IMR-90 (cell line): ENCODE results near the gene FOXN3. TPM values are rescaled to one million over a fixed set of nuclear protein-coding genes. Genes with fewer than 3 reads are reported as not detected.

ENCODE experiments used
- ATAC-seq: fragments of 200-7000 bp; cut with Tn5 transposase; 2 replicates; pipeline ENCODE4 v1.9.1; 2020; ENCODE audit warnings: low read depth, mild to moderate bottlenecking, moderate library complexity
- BruUV-seq: library from RNA; stranded (reverse); fragments of 400-500 nt; replicated peaks from 2 replicates; lab custom pipeline; 2021; lab: Mats Ljungman, UMichigan
- CTCF ChIA-PET: fragments of 300-600 bp; formaldehyde crosslinking; extraction: SDS; loops from one replicate; lab custom pipeline; 2021; ENCODE audit warnings: antibody characterized with exemption; lab: Yijun Ruan, JAX
- POLR2A ChIA-PET: fragments of 300-600 bp; sonication (Branson Sonifier 250); formaldehyde crosslinking; loops from one replicate; lab custom pipeline; 2022; ENCODE audit warnings: antibody characterized with exemption; ENCODE audit not compliant: unreplicated experiment; lab: Charles Lee
- DNase-seq: peaks from one replicate; pipeline ENCODE4 v3.0.0; 2013
- H2AFZ ChIP-seq: replicated peaks from 2 replicates; pipeline ENCODE3; 2013; ENCODE audit warnings: low read length, mild to moderate bottlenecking; ENCODE audit not compliant: poor library complexity
- H2AK5ac ChIP-seq: 2 replicates; pipeline ENCODE4 v1.6.1; 2013; ENCODE audit warnings: low read depth, low read length, inconsistent platforms
- H2AK9ac ChIP-seq: replicated peaks from 2 replicates; pipeline ENCODE3; 2013; ENCODE audit warnings: mild to moderate bottlenecking, low read depth, low read length, moderate library complexity; ENCODE audit not compliant: poor library complexity
- H2BK120ac ChIP-seq: 2 replicates; pipeline ENCODE4 v1.6.1; 2013; ENCODE audit warnings: low read depth, low read length, inconsistent platforms
- H2BK15ac ChIP-seq: 3 replicates; pipeline ENCODE4 v1.6.1; 2013; ENCODE audit warnings: low read depth, low read length, inconsistent platforms
- H2BK20ac ChIP-seq: 2 replicates; pipeline ENCODE4 v1.6.1; 2013; ENCODE audit warnings: low read depth, mild to moderate bottlenecking, inconsistent platforms, low read length, moderate library complexity
- H2BK5ac ChIP-seq: 2 replicates; pipeline ENCODE4 v1.6.1; 2013; ENCODE audit warnings: mild to moderate bottlenecking, low read depth, low read length, inconsistent platforms; ENCODE audit not compliant: poor library complexity, severe bottlenecking
- H3K14ac ChIP-seq: replicated peaks from 2 replicates; pipeline ENCODE4 v1.6.1; 2013; ENCODE audit warnings: low read depth, low read length, inconsistent platforms
- H3K18ac ChIP-seq: 2 replicates; pipeline ENCODE4 v1.6.1; 2013; ENCODE audit warnings: low read depth, low read length, control low read depth
- H3K23ac ChIP-seq: 2 replicates; pipeline ENCODE4 v1.6.1; 2013; ENCODE audit warnings: low read depth, low read length, inconsistent platforms
- H3K27ac ChIP-seq: 2 replicates; pipeline ENCODE4 v1.5.1; 2013; ENCODE audit warnings: mild to moderate bottlenecking, control low read depth, low read length; ENCODE audit not compliant: insufficient read depth
- H3K27me3 ChIP-seq: 2 replicates; pipeline ENCODE4 v1.6.1; 2013; ENCODE audit warnings: low read length; ENCODE audit not compliant: control insufficient read depth, insufficient read depth
- H3K36me3 ChIP-seq: 2 replicates; pipeline ENCODE4 v1.6.1; 2013; ENCODE audit warnings: low read length, mixed read lengths; ENCODE audit not compliant: control insufficient read depth, insufficient read depth
- H3K4ac ChIP-seq: 2 replicates; pipeline ENCODE4 v1.6.1; 2013; ENCODE audit warnings: low read depth, low read length, inconsistent platforms
- H3K4me1 ChIP-seq: 2 replicates; pipeline ENCODE4 v1.6.1; 2013; ENCODE audit warnings: low read length, mixed read lengths; ENCODE audit not compliant: control insufficient read depth, insufficient read depth
- H3K4me2 ChIP-seq: 2 replicates; pipeline ENCODE4 v1.6.1; 2013; ENCODE audit warnings: low read depth, mild to moderate bottlenecking, control low read depth, low read length, moderate library complexity
- H3K4me3 ChIP-seq: 2 replicates; pipeline ENCODE4 v1.5.1; 2013; ENCODE audit warnings: low read depth, mild to moderate bottlenecking, control low read depth, low read length, moderate library complexity; ENCODE audit not compliant: insufficient read depth
- H3K56ac ChIP-seq: 2 replicates; pipeline ENCODE4 v1.6.1; 2013; ENCODE audit warnings: low read length, inconsistent platforms; ENCODE audit not compliant: insufficient read depth; ENCODE audit errors: extremely low read depth
- H3K79me1 ChIP-seq, 2 experiments: 2 replicates each; pipeline ENCODE4 v1.6.1; 2013; ENCODE audit warnings: low read length in 2 of 2, inconsistent platforms in 1 of 2, low read depth in 1 of 2
- H3K9ac ChIP-seq: 2 replicates; pipeline ENCODE4 v1.6.1; 2013; ENCODE audit warnings: low read depth, low read length, control low read depth
- H3K9me1 ChIP-seq: 2 replicates; pipeline ENCODE4 v1.6.1; 2013; ENCODE audit warnings: low read length, inconsistent platforms; ENCODE audit not compliant: insufficient read depth
- H3K9me3 ChIP-seq: 2 replicates; pipeline ENCODE4 v1.6.1; 2013; ENCODE audit warnings: low read length; ENCODE audit not compliant: control insufficient read depth, insufficient read depth
- H4K20me1 ChIP-seq: 2 replicates; pipeline ENCODE4 v1.6.1; 2013; ENCODE audit warnings: low read length, inconsistent platforms; ENCODE audit not compliant: insufficient read depth
- H4K5ac ChIP-seq: 2 replicates; pipeline ENCODE4 v1.6.1; 2013; ENCODE audit warnings: mild to moderate bottlenecking, low read depth, low read length, control low read depth
- H4K8ac ChIP-seq, 2 experiments: 2 replicates each; pipeline ENCODE4 v1.6.1; 2013; ENCODE audit warnings: low read depth in 2 of 2, low read length in 2 of 2, control low read depth in 1 of 2, inconsistent platforms in 1 of 2
- H4K91ac ChIP-seq: 2 replicates; pipeline ENCODE4 v1.6.1; 2013; ENCODE audit warnings: low read depth, low read length, inconsistent platforms; ENCODE audit not compliant: insufficient read depth
- MAFK ChIP-seq: IDR thresholded peaks from 2 replicates; pipeline ENCODE4 v1.6.1; 2012; ENCODE audit warnings: low read depth, low read length, improper control_type of control experiment
- MXI1 ChIP-seq: IDR thresholded peaks from 2 replicates; pipeline ENCODE4 v1.6.1; 2012; ENCODE audit warnings: low read depth, mild to moderate bottlenecking, low read length, moderate library complexity, borderline replicate concordance
- RAD21 ChIP-seq: IDR thresholded peaks from 2 replicates; pipeline ENCODE4 v1.6.1; 2012; ENCODE audit warnings: low read length, improper control_type of control experiment
- WGBS, 2 experiments: methylation state at CpG; one replicate each; pipeline versions ENCODE4 v1.1.5 to v1.1.7; 2013; ENCODE audit warnings: missing lambda C conversion rate in 2 of 2; ENCODE audit not compliant: insufficient read length in 1 of 2; ENCODE audit errors: extremely low coverage in 2 of 2; 5-methylcytosine and 5-hydroxymethylcytosine counted together
- dilution Hi-C: fragments of 300-500 bp; cut with HindIII; formaldehyde crosslinking; loops from one replicate; pipeline ENCODE4 v1.14.3; 2018; ENCODE audit warnings: low sequenced_read_pairs; ENCODE audit not compliant: unreplicated experiment
- in situ Hi-C: fragments of 300-500 bp; cut with MboI; formaldehyde crosslinking; loops from 3 replicates; pipeline ENCODE4 v1.14.3; 2019; ENCODE audit warnings: low sequenced_read_pairs, inconsistent platforms, mixed read lengths
- intact Hi-C: fragments of 100-400 bp; cut with micrococcal nuclease; formaldehyde crosslinking; loops from 2 replicates; pipeline ENCODE4 v1.10.0; 2022
- polyA plus RNA-seq, 3 experiments: library from polyadenylated mRNA; depleted of rRNA; stranded (reverse); fragments of >200 nt; gene quantifications; 2 replicates each; pipeline ENCODE4 v1.2.3, GENCODE V29; 2012; ENCODE audit warnings: low replicate concordance in 1 of 3
- total RNA-seq: library from RNA; depleted of rRNA; stranded (reverse); fragments of >200 nt; gene quantifications from 2 replicates; pipeline ENCODE4 v1.2.3, GENCODE V29; 2012
- TF ChIP-seq, protein P1 (sequence below): conservative IDR thresholded peaks from 2 replicates; pipeline ENCODE4 v1.5.1; 2012; ENCODE audit warnings: mild to moderate bottlenecking, low read depth, low read length, improper control_type of control experiment

Gene FOXN3
- total and polyA plus RNA-seq, 2 of the 4 experiments (the other 2 are of a cell fraction) = 22.6 to 33.7 TPM

DNA sequence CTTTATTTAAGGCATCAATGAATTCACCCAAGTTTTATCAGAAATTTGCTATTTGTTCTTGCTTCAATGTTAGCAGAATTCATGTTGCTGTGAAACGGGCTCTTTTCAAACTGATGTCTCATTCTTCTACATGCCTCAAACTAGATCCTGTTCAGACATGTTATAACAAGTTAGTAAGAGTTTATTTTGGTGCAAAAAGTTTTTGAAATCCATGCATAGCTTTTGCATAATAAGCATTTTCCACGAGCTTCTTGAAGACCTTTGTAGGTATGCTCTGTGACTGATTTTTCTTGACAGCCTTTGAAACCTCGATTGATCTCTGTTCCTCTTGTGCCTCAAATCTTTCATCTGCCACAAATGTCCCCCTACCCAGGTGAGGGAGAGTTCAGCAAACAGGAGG, 275.2 kb downstream of the FOXN3 start:
- no peak overlapping the region for H2AK5ac ChIP-seq
- H3K14ac ChIP-seq = no peak overlapping the region
- H3K9me1 ChIP-seq = peaks cover 10% of the 10 kb centered on the region
- no peaks in the 10 kb centered on the region for H3K36me3 ChIP-seq
- no peaks in the 10 kb centered on the region for H3K9me3 ChIP-seq
- no peak overlapping the region for H3K27ac ChIP-seq
- H3K27me3 ChIP-seq = 0 out of 2 replicates have a peak, but pooled peaks cover 2% of the 10 kb centered on the region
- WGBS, 2 experiments = no CpG with 5 or more reads among the region's 3 CpGs
- H2AFZ ChIP-seq = no peak overlapping the region
- ChIA-PET CTCF (interaction anchor here (0.6 kb wide), 1 partner anchor 28 kb away, joined by 3 read pairs; no protein-coding TSS in a partner anchor), POLR2A (interaction anchor here (0.6 kb wide), 1 partner anchor 12 kb away, joined by 3 read pairs; no protein-coding TSS in a partner anchor)
- H4K91ac ChIP-seq = no peak overlapping the region
- H2AK9ac ChIP-seq = no peak overlapping the region
- in situ Hi-C loops (no loop called here), intact Hi-C loops (no loop called here), dilution Hi-C loops (no loop called here)
- H2BK20ac ChIP-seq = no peak overlapping the region
- no peaks in the 10 kb centered on the region for H4K20me1 ChIP-seq
- no peak overlapping the region for H3K4me3 ChIP-seq
- peaks cover 7% of the 10 kb centered on the region for H3K4me1 ChIP-seq
- no peak overlapping the region for H3K18ac ChIP-seq
- no peak overlapping the region for H2BK15ac ChIP-seq
- no peaks in the 10 kb centered on the region for H3K79me1 ChIP-seq
- ATAC-seq (no peak), DNase-seq (no peak)
- no peak overlapping the region for H3K23ac ChIP-seq
- no peak overlapping the region for H2BK5ac ChIP-seq
- no TSS peak for BruUV-seq
- H3K56ac ChIP-seq = no peak overlapping the region
- H3K4ac ChIP-seq = no peak overlapping the region
- H2BK120ac ChIP-seq = no peak overlapping the region
- no peak overlapping the region for H4K8ac ChIP-seq
- TF ChIP-seq, protein P1, sequence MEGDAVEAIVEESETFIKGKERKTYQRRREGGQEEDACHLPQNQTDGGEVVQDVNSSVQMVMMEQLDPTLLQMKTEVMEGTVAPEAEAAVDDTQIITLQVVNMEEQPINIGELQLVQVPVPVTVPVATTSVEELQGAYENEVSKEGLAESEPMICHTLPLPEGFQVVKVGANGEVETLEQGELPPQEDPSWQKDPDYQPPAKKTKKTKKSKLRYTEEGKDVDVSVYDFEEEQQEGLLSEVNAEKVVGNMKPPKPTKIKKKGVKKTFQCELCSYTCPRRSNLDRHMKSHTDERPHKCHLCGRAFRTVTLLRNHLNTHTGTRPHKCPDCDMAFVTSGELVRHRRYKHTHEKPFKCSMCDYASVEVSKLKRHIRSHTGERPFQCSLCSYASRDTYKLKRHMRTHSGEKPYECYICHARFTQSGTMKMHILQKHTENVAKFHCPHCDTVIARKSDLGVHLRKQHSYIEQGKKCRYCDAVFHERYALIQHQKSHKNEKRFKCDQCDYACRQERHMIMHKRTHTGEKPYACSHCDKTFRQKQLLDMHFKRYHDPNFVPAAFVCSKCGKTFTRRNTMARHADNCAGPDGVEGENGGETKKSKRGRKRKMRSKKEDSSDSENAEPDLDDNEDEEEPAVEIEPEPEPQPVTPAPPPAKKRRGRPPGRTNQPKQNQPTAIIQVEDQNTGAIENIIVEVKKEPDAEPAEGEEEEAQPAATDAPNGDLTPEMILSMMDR = no peak
- TF ChIP-seq RAD21 (no peak), MXI1 (no peak), MAFK (peak; percentile 55)
- H4K5ac ChIP-seq = peak overlapping the region; percentile 7; the same call in 1 of the 2 replicates
- H3K9ac ChIP-seq = no peak overlapping the region
- H3K4me2 ChIP-seq = no peak overlapping the region
